Adrenal gland (tissue), 19 donors: Measurements from ENCODE around the gene GPATCH8. TPM values are rescaled to one million over a fixed set of nuclear protein-coding genes. Genes with fewer than 3 reads are reported as not detected.
A peak's percentile ranks its signal among the peaks of the same experiment; 100 is the strongest.

Experiments used
- DNase-seq, 7 donors: peaks; one replicate each; pipeline ENCODE4 v3.0.0-alpha.2; 2019 to 2020
- H3K27ac ChIP-seq, 5 donors: fragments of 200-600 bp; sonication (generic) in 4 of 5; 1 replicate in 3 of 5; 2 replicates in 2 of 5; pipeline versions ENCODE4 v1.5.1 to v1.8.0; 2016 to 2020; ENCODE audit warnings: mild to moderate bottlenecking in 1 of 5
- H3K27me3 ChIP-seq: fragments of 200-600 bp; 2 replicates; pipeline ENCODE4 v1.8.0; 2021
- H3K36me3 ChIP-seq, 2 donors: fragments of 200-600 bp; replicated peaks in 1 of 2; 1 replicate in 1 of 2; 2 replicates in 1 of 2; pipeline versions ENCODE4 v1.5.1 to v1.8.0; 2018 to 2022
- H3K4me1 ChIP-seq, 2 donors: fragments of 200-600 bp; replicated peaks in 1 of 2; 1 replicate in 1 of 2; 2 replicates in 1 of 2; pipeline versions ENCODE4 v1.5.1 to v1.8.0; 2018 to 2021
- H3K4me3 ChIP-seq, 4 donors: fragments of 200-600 bp; sonication (generic) in 3 of 4; one replicate each; pipeline ENCODE4 v1.5.1; 2016 to 2018
- H3K9me3 ChIP-seq, 3 donors: fragments of 200-600 bp; sonication (generic) in 1 of 3; replicated peaks in 1 of 3; 1 replicate in 2 of 3; 2 replicates in 1 of 3; pipeline versions ENCODE4 v1.5.1 to v1.8.0; 2016 to 2021
- CTCF ChIP-seq, 6 experiments: fragments of 450-650 bp in 4 of 6; fragments of 200-600 bp in 2 of 6; sonication (generic) in 1 of 6; IDR thresholded peaks; 1 replicate in 5 of 6; 2 replicates in 1 of 6; pipeline versions ENCODE4 v1.5.1 to v1.8.0; 2016 to 2021; ENCODE audit warnings: antibody characterized with exemption in 6 of 6, mild to moderate bottlenecking in 2 of 6, moderate library complexity in 1 of 6
- POLR2A ChIP-seq, 2 donors: fragments of 450-650 bp; IDR thresholded peaks; one replicate each; pipeline ENCODE4 v1.6.1; 2017; ENCODE audit warnings: antibody characterized with exemption in 2 of 2, mild to moderate bottlenecking in 2 of 2, moderate library complexity in 1 of 2
- WGBS, 4 donors: extraction: QIAGEN DNeasy Blood & Tissue Kit in 2 of 4; methylation state at CpG; one replicate each; pipeline versions ENCODE4 v1.1.5 to v1.1.7; 2013 to 2017; 5-methylcytosine and 5-hydroxymethylcytosine counted together
- intact Hi-C, 2 donors: fragments of 100-400 bp; cut with DNase I; formaldehyde crosslinking; loops; one replicate each; pipeline versions ENCODE4 v1.14.1 to v1.15.0; 2022 to 2023
- long read RNA-seq, 10 donors: library from polyadenylated mRNA in 3 of 10; unstranded in 2 of 10; stranded (forward) in 1 of 10; transcript quantifications; one replicate each; pipeline ENCODE4 v2.0.0 and lab custom pipeline, GENCODE V29; 2021 to 2026
- polyA plus RNA-seq, 3 donors: library from polyadenylated mRNA; stranded (reverse); fragments of 200-250 nt in 2 of 3; fragments of 350-450 nt in 1 of 3; fragmentation: Illumina TruSeq in 1 of 3; extraction: RNeasy Lipid Tissue Mini Kit (QIAGEN cat#74804) in 1 of 3; gene quantifications; one replicate each; pipeline ENCODE4 v1.2.3, GENCODE V29; 2013 to 2014
- total RNA-seq, 9 donors: library from RNA; depleted of rRNA in 4 of 9; stranded (reverse); fragments of >200 nt in 4 of 9; fragments of 120-200 nt in 1 of 9; fragmentation: NEBNext Ultra II Directional in 1 of 9; extraction: Animal tissue kit (Norgen Biotek cat#: 25700) in 1 of 9; gene quantifications; one replicate each; pipeline versions ENCODE4 v1.1.0 to v1.2.4, GENCODE V29; 2013 to 2023
- donor health status: healthy with polysubstance abuse.
- donor health status: Bipolar disorder and iron deficiency.
- donor health status: DM: yes; HTN: yes; CAD: no.
- donor health status: DM: no; HTN: no; CAD: no.
- donor health status: DM: no; HTN: no; CAD: no.
- donor health status: DM: yes; HTN: yes; CAD: no.

GPATCH8 gene
- total RNA-seq = 10 to 100 TPM; 13.6 to 33.6 (median 29.3) TPM
- 10 to 100 TPM in 2 of 3 donors, 1 to 10 TPM in 1; 7.2 to 30.0 (median 15.5) TPM for polyA plus RNA-seq
- long read RNA-seq, donor 1, full-length matches to known transcripts = 3 of 3 reads
- long read RNA-seq, donor 1, partial matches to known transcripts = 0 of 3 reads
- long read RNA-seq, donor 1, other reads (novel, unspliced or antisense) = 0 of 3 reads
- long read RNA-seq, donor 2, full-length matches to known transcripts = 4 of 4 reads
- long read RNA-seq, donor 2, partial matches to known transcripts = 0 of 4 reads
- long read RNA-seq, donor 2, other reads (novel, unspliced or antisense) = 0 of 4 reads
- long read RNA-seq, donor 3, full-length matches to known transcripts = 4 of 4 reads
- long read RNA-seq, donor 3, partial matches to known transcripts = 0 of 4 reads
- long read RNA-seq, donor 3, other reads (novel, unspliced or antisense) = 0 of 4 reads
- long read RNA-seq, donor 4, full-length matches to known transcripts = 10 of 22 reads
- long read RNA-seq, donor 4, partial matches to known transcripts = 8 of 22 reads
- long read RNA-seq, donor 4, other reads (novel, unspliced or antisense) = 4 of 22 reads
- long read RNA-seq, donor 5, partial matches to known transcripts = 0 of 5 reads
- long read RNA-seq, donor 5, other reads (novel, unspliced or antisense) = 5 of 5 reads
- long read RNA-seq, donor 6, full-length matches to known transcripts = 6 of 20 reads
- long read RNA-seq, donor 6, partial matches to known transcripts = 9 of 20 reads
- long read RNA-seq, donor 6, other reads (novel, unspliced or antisense) = 5 of 20 reads
- long read RNA-seq, donor 7, full-length matches to known transcripts = 2 of 2 reads
- long read RNA-seq, donor 7, partial matches to known transcripts = 0 of 2 reads
- long read RNA-seq, donor 7, other reads (novel, unspliced or antisense) = 0 of 2 reads
- long read RNA-seq, donor 8, full-length matches to known transcripts = 9 of 9 reads
- long read RNA-seq, donor 8, partial matches to known transcripts = 0 of 9 reads
- long read RNA-seq, donor 8, other reads (novel, unspliced or antisense) = 0 of 9 reads
- long read RNA-seq, donor 9, full-length matches to known transcripts = 6 of 6 reads
- long read RNA-seq, donor 9, partial matches to known transcripts = 0 of 6 reads
- long read RNA-seq, donor 9, other reads (novel, unspliced or antisense) = 0 of 6 reads
- long read RNA-seq, donor 10, full-length matches to known transcripts = 7 of 7 reads
- long read RNA-seq, donor 10, partial matches to known transcripts = 0 of 7 reads
- long read RNA-seq, donor 10, other reads (novel, unspliced or antisense) = 0 of 7 reads

GRCh38 chr17:44503147-44504029, at the start of gene GPATCH8:
GPATCH8 (minus strand) TSS chr17:44503406; CDS start chr17:44503370, 36 bp downstream.
- intact Hi-C loops = loop anchor here in 1 of 2 donors (10.0 kb wide), 1 partner anchor 109 kb away; no protein-coding TSS in a partner anchor
- Histone ChIP-seq H3K9me3 (no peaks in the 10 kb centered on the region), H3K27me3 (no peaks in the 10 kb centered on the region), H3K4me3 (peak within 1 kb of the TSS; percentile 69 to 82 (median 75)), H3K36me3 (no peaks in the 10 kb centered on the region), H3K4me1 (peaks cover 18 to 47% of the 10 kb centered on the region in 2 donors), H3K27ac (peak within 1 kb of the TSS; percentile 18 to 94 (median 84))
- peak; percentile 92 to 96 (median 95) for DNase-seq
- TF ChIP-seq CTCF (IDR thresholded peaks at IDR 0.05) (no peak), POLR2A (IDR thresholded peaks at IDR 0.05) (peak; percentile 10 to 78)
- 2 to 9% (median 5%) methylated on average over 17 to 71 of the region's 71 CpGs for WGBS, 4 donors

- no peaks in the 10 kb centered on the region for H3K36me3 ChIP-seq
- intact Hi-C loops = no loop called here
- 66 to 72% (median 70%) methylated on average over 9 of the region's 9 CpGs for WGBS, 4 donors
- H3K4me1 ChIP-seq = no peaks in the 10 kb centered on the region
- no peaks in the 10 kb centered on the region for H3K27me3 ChIP-seq
- no peaks in the 10 kb centered on the region for H3K9me3 ChIP-seq
- no peak for DNase-seq
- H3K27ac ChIP-seq = no peak overlapping the region
- no peak overlapping the region for H3K4me3 ChIP-seq
- no peak for TF ChIP-seq POLR2A (IDR thresholded peaks at IDR 0.05)
- no peak for TF ChIP-seq CTCF (IDR thresholded peaks at IDR 0.05)
Observed at GRCh38 chr17:44552361-44552760, 49.2 kb upstream of the GPATCH8 start.

GRCh38 chr17:44549686-44550085, 46.5 kb upstream of the GPATCH8 start:
- no peaks in the 10 kb centered on the region for H3K36me3 ChIP-seq
- TF ChIP-seq CTCF (IDR thresholded peaks at IDR 0.05) (no peak), POLR2A (IDR thresholded peaks at IDR 0.05) (no peak)
- H3K4me1 ChIP-seq = no peaks in the 10 kb centered on the region
- no peak overlapping the region for H3K4me3 ChIP-seq
- no peaks in the 10 kb centered on the region for H3K9me3 ChIP-seq
- intact Hi-C loops = no loop called here
- H3K27me3 ChIP-seq = no peaks in the 10 kb centered on the region
- no peak for DNase-seq
- 50 to 62% (median 59%) methylated on average over 6 of the region's 6 CpGs for WGBS, 4 donors
- H3K27ac ChIP-seq = no peak overlapping the region
